KOPT-K1 (cell line): ENCODE measurements around the gene NDUFS7.
A peak's percentile ranks its signal among the peaks of the same experiment; 100 is the strongest.

ENCODE experiments used
- H3K27ac ChIP-seq: fragments of 200-600 bp; sonication (generic); 2 replicates; pipeline ENCODE4 v1.5.1; 2016; ENCODE audit warnings: antibody characterized with exemption, mild to moderate bottlenecking, low read depth, low read length; ENCODE audit not compliant: poor library complexity, severe bottlenecking
- H3K36me3 ChIP-seq: fragments of 200-600 bp; sonication (generic); 2 replicates; pipeline ENCODE4 v1.5.1; 2017; ENCODE audit warnings: antibody characterized with exemption, mild to moderate bottlenecking, low read length, moderate library complexity; ENCODE audit not compliant: insufficient read depth
- H3K9me3 ChIP-seq: fragments of 200-600 bp; sonication (generic); 2 replicates; pipeline ENCODE4 v1.5.1; 2017; ENCODE audit warnings: antibody characterized with exemption, low read length, mild to moderate bottlenecking; ENCODE audit not compliant: insufficient read depth, poor library complexity, severe bottlenecking

The NDUFS7 gene

GRCh38 chr19:1400281-1401137 is 16.8 kb downstream of the NDUFS7 start:
- Histone ChIP-seq H3K27ac (peak overlapping the region; percentile 72), H3K9me3 (no peaks in the 10 kb centered on the region), H3K36me3 (peaks cover 28% of the 10 kb centered on the region)

GRCh38 chr19:1401138-1401888 is 17.6 kb downstream of the NDUFS7 start, which contains the start of gene GAMT:
TSS of gene GAMT (minus strand) at chr19:1401542. CDS start at chr19:1401476, 66 bp downstream.
- peaks cover 28% of the 10 kb centered on the region for H3K36me3 ChIP-seq
- peak within 1 kb of the TSS; percentile 72 for H3K27ac ChIP-seq
- H3K9me3 ChIP-seq: no peaks in the 10 kb centered on the region

- Histone ChIP-seq H3K9me3 (no peaks in the 10 kb centered on the region), H3K27ac (peak overlapping the region; percentile 72), H3K36me3 (peaks cover 27% of the 10 kb centered on the region)
Observed at GRCh38 chr19:1401889-1402217, 18.1 kb downstream of the NDUFS7 start.

GRCh38 chr19:1402411-1403070 is 18.8 kb downstream of the NDUFS7 start:
- Histone ChIP-seq H3K27ac (no peak overlapping the region), H3K9me3 (no peaks in the 10 kb centered on the region)

GRCh38 chr19:1406774-1407527 is 23.2 kb downstream of the NDUFS7 start:
- Histone ChIP-seq H3K27ac (peak overlapping the region; percentile 72), H3K36me3 (peaks cover 32% of the 10 kb centered on the region), H3K9me3 (no peaks in the 10 kb centered on the region)

More at GRCh38 chr19:1402411-1403070, 18.8 kb downstream of the NDUFS7 start:
- peaks cover 20% of the 10 kb centered on the region for H3K36me3 ChIP-seq

GRCh38 chr19:1407528-1408299 is 24.0 kb downstream of the NDUFS7 start, which contains the start of gene DAZAP1:
TSS of gene DAZAP1 (plus strand) at chr19:1407586. CDS start at chr19:1407774, 188 bp downstream.
- peaks cover 40% of the 10 kb centered on the region for H3K36me3 ChIP-seq
- H3K9me3 ChIP-seq: no peaks in the 10 kb centered on the region
- H3K27ac ChIP-seq: peak within 1 kb of the TSS; percentile 97

- peaks cover 48% of the 10 kb centered on the region for H3K36me3 ChIP-seq
- H3K27ac ChIP-seq: peak overlapping the region; percentile 97
- H3K9me3 ChIP-seq: no peaks in the 10 kb centered on the region
Observed at GRCh38 chr19:1408300-1409203, 24.8 kb downstream of the NDUFS7 start.

GRCh38 chr19:1409204-1410005 is 25.7 kb downstream of the NDUFS7 start:
- Histone ChIP-seq H3K27ac (peak overlapping the region; percentile 97), H3K36me3 (peaks cover 57% of the 10 kb centered on the region)

GRCh38 chr19:1410136-1410786 is 26.6 kb downstream of the NDUFS7 start:
- H3K36me3 ChIP-seq: peaks cover 64% of the 10 kb centered on the region

More at GRCh38 chr19:1409204-1410005, 25.7 kb downstream of the NDUFS7 start:
- H3K9me3 ChIP-seq: no peaks in the 10 kb centered on the region

GRCh38 chr19:1410789-1411188 is 27.1 kb downstream of the NDUFS7 start:
- Histone ChIP-seq H3K36me3 (peaks cover 68% of the 10 kb centered on the region), H3K27ac (no peak overlapping the region)

More at GRCh38 chr19:1410136-1410786, 26.6 kb downstream of the NDUFS7 start:
- Histone ChIP-seq H3K27ac (peak overlapping the region; percentile 97), H3K9me3 (no peaks in the 10 kb centered on the region)

GRCh38 chr19:1411255-1412191 is 27.8 kb downstream of the NDUFS7 start:
- Histone ChIP-seq H3K9me3 (no peaks in the 10 kb centered on the region), H3K36me3 (peaks cover 76% of the 10 kb centered on the region), H3K27ac (no peak overlapping the region)

More at GRCh38 chr19:1410789-1411188, 27.1 kb downstream of the NDUFS7 start:
- no peaks in the 10 kb centered on the region for H3K9me3 ChIP-seq
